SK-N-SH (cell line): ENCODE measurements around the gene FHOD3. TPM values are rescaled to one million over a fixed set of nuclear protein-coding genes. Genes with fewer than 3 reads are reported as not detected.
A peak's percentile ranks its signal among the peaks of the same experiment; 100 is the strongest.

Experiments used
- CTCF ChIA-PET: fragments of 300-600, 350-600 bp; formaldehyde crosslinking; extraction: SDS; loops from one replicate; lab custom pipeline; 2021; lab: Yijun Ruan, JAX
- POLR2A ChIA-PET: fragments of 350-600 bp; sonication (Branson Sonifier 250); formaldehyde crosslinking; extraction: SDS; loops from one replicate; lab custom pipeline; 2020; ENCODE audit warnings: antibody characterized with exemption, inconsistent platforms; lab: Yijun Ruan, JAX
- DNase-seq: peaks from one replicate; pipeline ENCODE4 v3.0.0; 2012
- H2AFZ ChIP-seq: fragments of 200-600 bp; sonication (generic); 2 replicates; pipeline ENCODE4 v1.8.1; 2016; ENCODE audit warnings: antibody characterized with exemption, mild to moderate bottlenecking, low read depth
- H3F3A ChIP-seq: fragments of 200-600 bp; sonication (generic); replicated peaks from 2 replicates; pipeline ENCODE3; 2016; ENCODE audit warnings: antibody characterized with exemption, mild to moderate bottlenecking; ENCODE audit not compliant: insufficient read depth
- H3K27ac ChIP-seq, 2 experiments: fragments of 200-500 bp in 1 of 2; fragments of 200-600 bp in 1 of 2; sonication (Bioruptor generic) in 1 of 2; sonication (generic), shearing (Covaris generic) in 1 of 2; 2 replicates each; pipeline versions ENCODE4 v1.5.1 to v1.6.1; 2014 to 2016; ENCODE audit warnings: low read depth in 2 of 2, inconsistent platforms in 1 of 2, low read length in 1 of 2, mild to moderate bottlenecking in 1 of 2, mixed read lengths in 1 of 2
- H3K27me3 ChIP-seq: fragments of 200-600 bp; sonication (generic), shearing (Covaris generic); 2 replicates; pipeline ENCODE4 v1.6.1; 2016; ENCODE audit warnings: mixed run types; ENCODE audit not compliant: insufficient read depth
- H3K36me3 ChIP-seq, 2 experiments: fragments of 200-500 bp in 1 of 2; fragments of 200-600 bp in 1 of 2; sonication (Bioruptor generic) in 1 of 2; sonication (generic) in 1 of 2; replicated peaks in 1 of 2; 2 replicates each; pipeline versions ENCODE3 to v1.5.1; 2014 to 2016; ENCODE audit warnings: low read length in 1 of 2, mild to moderate bottlenecking in 1 of 2; ENCODE audit not compliant: insufficient read depth in 2 of 2, control insufficient read depth in 1 of 2
- H3K4me1 ChIP-seq, 2 experiments: fragments of 200-500 bp in 1 of 2; fragments of 200-600 bp in 1 of 2; sonication (Bioruptor generic) in 1 of 2; sonication (generic), shearing (Covaris generic) in 1 of 2; 2 replicates each; pipeline versions ENCODE4 v1.5.1 to v1.6.1; 2014 to 2016; ENCODE audit warnings: low read depth in 1 of 2, low read length in 1 of 2, mixed run types in 1 of 2; ENCODE audit not compliant: insufficient read depth in 2 of 2, control insufficient read depth in 1 of 2
- H3K4me2 ChIP-seq: fragments of 200-600 bp; sonication (generic), shearing (Covaris generic); 2 replicates; pipeline ENCODE4 v1.6.1; 2017; ENCODE audit warnings: mixed run types
- H3K4me3 ChIP-seq, 2 experiments: fragments of 200-500 bp in 1 of 2; fragments of 200-600 bp in 1 of 2; sonication (Bioruptor generic) in 1 of 2; sonication (generic), shearing (Covaris generic) in 1 of 2; 2 replicates each; pipeline versions ENCODE4 v1.5.1 to v1.8.1; 2014 to 2016; ENCODE audit warnings: low read depth in 2 of 2, inconsistent platforms in 1 of 2, low read length in 1 of 2, mild to moderate bottlenecking in 1 of 2, mixed read lengths in 1 of 2, moderate library complexity in 1 of 2
- H3K79me2 ChIP-seq: fragments of 200-600 bp; sonication (generic); 2 replicates; pipeline ENCODE4 v1.8.1; 2017; ENCODE audit warnings: mild to moderate bottlenecking; ENCODE audit not compliant: insufficient read depth
- H3K9ac ChIP-seq: fragments of 200-600 bp; sonication (generic); 2 replicates; pipeline ENCODE4 v1.6.1; 2017; ENCODE audit warnings: mixed run types
- H3K9me2 ChIP-seq: fragments of 200-600 bp; sonication (generic); 2 replicates; pipeline ENCODE4 v1.6.1; 2017; ENCODE audit warnings: mixed run types
- H3K9me3 ChIP-seq: fragments of 200-600 bp; sonication (generic); 2 replicates; pipeline ENCODE4 v1.6.1; 2017; ENCODE audit warnings: mixed run types, mild to moderate bottlenecking, moderate library complexity
- H4K20me1 ChIP-seq: fragments of 200-600 bp; sonication (generic); 2 replicates; pipeline ENCODE4 v1.6.1; 2017; ENCODE audit warnings: mild to moderate bottlenecking, mixed run types; ENCODE audit not compliant: insufficient read depth
- CTCF ChIP-seq: fragments of 200-600 bp; sonication (generic); IDR thresholded peaks from 2 replicates; pipeline ENCODE4 v1.6.1; 2017; ENCODE audit warnings: antibody characterized with exemption, mild to moderate bottlenecking, moderate library complexity
- EZH2phosphoT487 ChIP-seq: fragments of 200-600 bp; sonication (generic); IDR thresholded peaks from 2 replicates; pipeline ENCODE4 v1.6.1; 2017; ENCODE audit warnings: low read depth, mixed run types, mild to moderate bottlenecking, antibody characterized with exemption, moderate library complexity, borderline replicate concordance
- FOSL2 ChIP-seq: IDR thresholded peaks from 2 replicates; pipeline ENCODE4 v1.4.0; 2012; ENCODE audit warnings: low read depth, mild to moderate bottlenecking, moderate library complexity, borderline replicate concordance
- GABPA ChIP-seq: IDR thresholded peaks from 2 replicates; pipeline ENCODE4 v1.4.0; 2012; ENCODE audit warnings: low read depth, mild to moderate bottlenecking
- GATA2 ChIP-seq: sonication (generic); formaldehyde crosslinking; IDR thresholded peaks from 2 replicates; pipeline ENCODE4 v1.5.0; 2020; ENCODE audit warnings: mild to moderate bottlenecking, missing genetic modification reagents
- IRF3 ChIP-seq: fragments of 150-350 bp; IDR thresholded peaks from 2 replicates; pipeline ENCODE4 v1.6.1; 2016; ENCODE audit warnings: mild to moderate bottlenecking, low read depth, low read length
- JUND ChIP-seq: IDR thresholded peaks from 2 replicates; pipeline ENCODE4 v1.4.0; 2012
- MEF2A ChIP-seq: IDR thresholded peaks from 2 replicates; pipeline ENCODE4 v1.4.0; 2012; ENCODE audit warnings: low read depth, borderline replicate concordance
- MXI1 ChIP-seq: IDR thresholded peaks from 2 replicates; pipeline ENCODE4 v1.6.1; 2012; ENCODE audit warnings: mild to moderate bottlenecking, low read depth, low read length, improper control_type of control experiment
- NFIC ChIP-seq: IDR thresholded peaks from 2 replicates; pipeline ENCODE4 v1.4.0; 2012; ENCODE audit warnings: borderline replicate concordance
- POLR2AphosphoS5 ChIP-seq: IDR thresholded peaks from 2 replicates; pipeline ENCODE4 v1.6.1; 2012; ENCODE audit warnings: low read depth, low read length
- RAD21 ChIP-seq: IDR thresholded peaks from 2 replicates; pipeline ENCODE4 v1.6.1; 2012; ENCODE audit warnings: mild to moderate bottlenecking, low read length
- RXRA ChIP-seq: IDR thresholded peaks from 2 replicates; pipeline ENCODE4 v1.4.0; 2012; ENCODE audit warnings: low read depth, mild to moderate bottlenecking, borderline replicate concordance
- TAF1 ChIP-seq: IDR thresholded peaks from 2 replicates; pipeline ENCODE4 v1.6.1; 2012; ENCODE audit warnings: low read depth, mild to moderate bottlenecking, low read length, moderate library complexity, borderline replicate concordance
- WGBS: methylation state at CpG from one replicate; pipeline ENCODE4 v1.1.6; 2017; ENCODE audit warnings: low lambda C conversion rate; 5-methylcytosine and 5-hydroxymethylcytosine counted together
- polyA plus RNA-seq, 3 experiments: library from polyadenylated mRNA; depleted of rRNA; stranded (reverse); fragments of >200 nt; gene quantifications; 2 replicates each; pipeline ENCODE4 v1.2.3, GENCODE V29; 2012
- TF ChIP-seq, protein P1 (sequence below): IDR thresholded peaks from 2 replicates; pipeline ENCODE4 v1.4.0; 2012; ENCODE audit warnings: low read depth, borderline replicate concordance

FHOD3 gene
- polyA plus RNA-seq, 1 of the 3 experiments (the other 2 are of a cell fraction) = 10.9 TPM

- POLR2A ChIA-PET = no interaction called here
These were observed 57.5 kb downstream of the FHOD3 start for GRCh38 chr18:36354989-36355388.

More at GRCh38 chr18:36354989-36355388, 57.5 kb downstream of the FHOD3 start:
- Histone ChIP-seq H3K4me3 (no peak overlapping the region), H3K9me2 (no peaks in the 10 kb centered on the region), H3K4me2 (no peak overlapping the region), H3K27me3 (no peaks in the 10 kb centered on the region), H3K9ac (no peak overlapping the region), H3K27ac (no peak overlapping the region), H3K36me3 (peaks cover 0 to 9% of the 10 kb centered on the region in 2 experiments), H3K79me2 (no peaks in the 10 kb centered on the region), H3K9me3 (no peaks in the 10 kb centered on the region), H3K4me1 (peaks cover 0 to 19% of the 10 kb centered on the region in 2 experiments; a peak in 2 of 4 replicates), H3F3A (no peaks in the 10 kb centered on the region), H4K20me1 (no peaks in the 10 kb centered on the region), H2AFZ (no peak overlapping the region)
- no peak for DNase-seq
- CTCF ChIA-PET = no interaction called here
- WGBS = 42% methylated on average over 5 of the region's 5 CpGs
- TF ChIP-seq MEF2A (no peak), POLR2AphosphoS5 (no peak), EZH2phosphoT487 (no peak), FOSL2 (0 out of 2 replicates have a peak, but pooled peaks have one; percentile 9), NFIC (peak; percentile 13; the same call in 1 of the 2 replicates), RXRA (no peak), GATA2 (CRISPR knock-in tag) (no peak), GABPA (no peak), RAD21 (no peak), CTCF (no peak), IRF3 (no peak), JUND (no peak), MXI1 (no peak), TAF1 (no peak)
- TF ChIP-seq, protein P1, sequence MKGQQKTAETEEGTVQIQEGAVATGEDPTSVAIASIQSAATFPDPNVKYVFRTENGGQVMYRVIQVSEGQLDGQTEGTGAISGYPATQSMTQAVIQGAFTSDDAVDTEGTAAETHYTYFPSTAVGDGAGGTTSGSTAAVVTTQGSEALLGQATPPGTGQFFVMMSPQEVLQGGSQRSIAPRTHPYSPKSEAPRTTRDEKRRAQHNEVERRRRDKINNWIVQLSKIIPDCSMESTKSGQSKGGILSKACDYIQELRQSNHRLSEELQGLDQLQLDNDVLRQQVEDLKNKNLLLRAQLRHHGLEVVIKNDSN = no peak
